PC-3 (cell line): ENCODE measurements around the gene ST6GALNAC3. TPM values are rescaled to one million over a fixed set of nuclear protein-coding genes. Genes with fewer than 3 reads are reported as not detected.

Experiments
- ATAC-seq: fragments of 200-7000 bp; cut with Tn5 transposase; 2 replicates; pipeline ENCODE4 v1.9.1; 2020; ENCODE audit warnings: mild to moderate bottlenecking, moderate library complexity
- BruUV-seq: library from RNA; stranded (reverse); fragments of 400-500 nt; replicated peaks from 2 replicates; lab custom pipeline; 2021; lab: Mats Ljungman, UMichigan
- CTCF ChIA-PET: fragments of 300-600 bp; sonication (Branson Sonifier 250); formaldehyde crosslinking; loops from one replicate; lab custom pipeline; 2022; ENCODE audit warnings: antibody characterized with exemption; lab: Charles Lee
- POLR2A ChIA-PET: fragments of 300-600 bp; sonication (Branson Sonifier 250); formaldehyde crosslinking; loops from one replicate; lab custom pipeline; 2022; ENCODE audit warnings: antibody characterized with exemption; ENCODE audit not compliant: unreplicated experiment; lab: Charles Lee
- DNase-seq: peaks from one replicate; pipeline ENCODE4 v3.0.0-alpha.2; 2015
- H2AFZ ChIP-seq: fragments of 300-600 bp; sonication (generic); 2 replicates; pipeline ENCODE4 v1.6.0; 2016; ENCODE audit warnings: antibody characterized with exemption, low read length
- H3F3A ChIP-seq: fragments of 300-600 bp; sonication (generic); one replicate; pipeline ENCODE4 v1.6.0; 2017; ENCODE audit warnings: antibody characterized with exemption, low read length, control low read depth, mild to moderate bottlenecking; ENCODE audit not compliant: unreplicated experiment
- H3K27ac ChIP-seq: fragments of 300-600 bp; sonication (generic); 2 replicates; pipeline ENCODE4 v1.5.1; 2016; ENCODE audit warnings: mild to moderate bottlenecking, low read length
- H3K27me3 ChIP-seq: fragments of 300-600 bp; sonication (generic); 2 replicates; pipeline ENCODE4 v1.6.1; 2016; ENCODE audit warnings: low read length, mixed read lengths
- H3K36me3 ChIP-seq: fragments of 300-600 bp; sonication (generic); 2 replicates; pipeline ENCODE4 v1.6.1; 2016; ENCODE audit warnings: low read depth, mixed run types, low read length, mixed read lengths
- H3K4me1 ChIP-seq: fragments of 300-600 bp; sonication (generic); 2 replicates; pipeline ENCODE4 v1.5.1; 2016; ENCODE audit warnings: low read length; ENCODE audit not compliant: insufficient read depth
- H3K4me2 ChIP-seq: fragments of 300-600 bp; sonication (generic); 2 replicates; pipeline ENCODE4 v1.6.0; 2016; ENCODE audit warnings: low read length
- H3K4me3 ChIP-seq: fragments of 300-600 bp; sonication (generic); 2 replicates; pipeline ENCODE4 v1.5.1; 2016; ENCODE audit warnings: mild to moderate bottlenecking, low read length, mixed read lengths
- H3K79me2 ChIP-seq: fragments of 300-600 bp; sonication (generic); 2 replicates; pipeline ENCODE4 v1.6.1; 2017; ENCODE audit warnings: low read length, mixed read lengths
- H3K9ac ChIP-seq: fragments of 300-600 bp; sonication (generic); 2 replicates; pipeline ENCODE4 v1.6.0; 2016; ENCODE audit warnings: mild to moderate bottlenecking, low read length
- H3K9me2 ChIP-seq: fragments of 300-600 bp; sonication (generic); replicated peaks from 2 replicates; pipeline ENCODE4 v1.6.1; 2016; ENCODE audit warnings: mixed run types, low read length, mixed read lengths
- H3K9me3 ChIP-seq: fragments of 300-600 bp; sonication (generic); 2 replicates; pipeline ENCODE4 v1.6.1; 2016; ENCODE audit warnings: low read length, mixed read lengths
- H4K20me1 ChIP-seq: fragments of 300-600 bp; sonication (generic); 2 replicates; pipeline ENCODE4 v1.6.1; 2016; ENCODE audit warnings: low read length, mixed read lengths
- EZH2 ChIP-seq: fragments of 300-600 bp; sonication (generic); IDR thresholded peaks from one replicate; pipeline ENCODE4 v1.6.1; 2017; ENCODE audit warnings: antibody characterized with exemption, mild to moderate bottlenecking, low read length; ENCODE audit not compliant: unreplicated experiment
- EZH2phosphoT487 ChIP-seq: fragments of 300-600 bp; sonication (generic); IDR thresholded peaks from 2 replicates; pipeline ENCODE4 v1.6.1; 2018; ENCODE audit warnings: mild to moderate bottlenecking, antibody characterized with exemption, low read length, borderline replicate concordance
- intact Hi-C: fragments of 100-400 bp; cut with micrococcal nuclease; formaldehyde crosslinking; loops from 2 replicates; pipeline ENCODE4 v1.9.0; 2023
- total RNA-seq: library from RNA; depleted of rRNA; stranded (reverse); fragments of >200 nt; gene quantifications from 2 replicates; pipeline ENCODE4 v1.2.3, GENCODE V29; 2014
- TF ChIP-seq, protein P1 (sequence below): fragments of 300-600 bp; sonication (generic); conservative IDR thresholded peaks from 2 replicates; pipeline ENCODE4 v1.5.1; 2017; ENCODE audit warnings: antibody characterized with exemption, low read depth, mild to moderate bottlenecking, low read length

ST6GALNAC3 gene
- total RNA-seq, 1 experiment from 2014 or later = not detected

DNA sequence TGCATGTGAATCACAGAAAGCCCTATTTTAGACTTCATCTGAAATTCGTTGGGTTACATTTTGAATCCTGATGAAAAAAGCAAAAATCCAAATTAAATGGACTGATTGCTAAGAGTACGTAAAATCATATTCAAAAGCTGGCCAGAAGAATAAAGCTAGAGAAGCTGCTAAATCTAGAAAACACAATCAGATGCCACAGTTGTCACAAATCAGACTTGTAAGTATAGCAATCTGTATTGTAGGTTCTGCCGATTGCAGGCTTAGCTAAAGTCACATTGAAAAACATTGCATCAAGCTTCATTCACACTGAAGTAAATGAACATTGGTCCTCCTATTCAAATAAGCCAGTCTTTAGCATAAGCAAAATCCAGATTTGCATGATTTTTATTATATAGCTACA lies 557.6 kb downstream of the ST6GALNAC3 start:
- BruUV-seq = no TSS peak
- H3K36me3 ChIP-seq = no peaks in the 10 kb centered on the region
- ChIA-PET POLR2A (no interaction called here), CTCF (no interaction called here)
- no peaks in the 10 kb centered on the region for H3K4me1 ChIP-seq
- H2AFZ ChIP-seq = no peak overlapping the region
- H3K79me2 ChIP-seq = no peaks in the 10 kb centered on the region
- no peak overlapping the region for H3K4me3 ChIP-seq
- no peak overlapping the region for H3K9ac ChIP-seq
- H3F3A ChIP-seq = no peaks in the 10 kb centered on the region
- no peak overlapping the region for H3K27ac ChIP-seq
- ATAC-seq (no peak), DNase-seq (no peak)
- H3K9me2 ChIP-seq = no peaks in the 10 kb centered on the region
- H4K20me1 ChIP-seq = no peaks in the 10 kb centered on the region
- TF ChIP-seq EZH2 (no peak), EZH2phosphoT487 (no peak)
- TF ChIP-seq, protein P1, sequence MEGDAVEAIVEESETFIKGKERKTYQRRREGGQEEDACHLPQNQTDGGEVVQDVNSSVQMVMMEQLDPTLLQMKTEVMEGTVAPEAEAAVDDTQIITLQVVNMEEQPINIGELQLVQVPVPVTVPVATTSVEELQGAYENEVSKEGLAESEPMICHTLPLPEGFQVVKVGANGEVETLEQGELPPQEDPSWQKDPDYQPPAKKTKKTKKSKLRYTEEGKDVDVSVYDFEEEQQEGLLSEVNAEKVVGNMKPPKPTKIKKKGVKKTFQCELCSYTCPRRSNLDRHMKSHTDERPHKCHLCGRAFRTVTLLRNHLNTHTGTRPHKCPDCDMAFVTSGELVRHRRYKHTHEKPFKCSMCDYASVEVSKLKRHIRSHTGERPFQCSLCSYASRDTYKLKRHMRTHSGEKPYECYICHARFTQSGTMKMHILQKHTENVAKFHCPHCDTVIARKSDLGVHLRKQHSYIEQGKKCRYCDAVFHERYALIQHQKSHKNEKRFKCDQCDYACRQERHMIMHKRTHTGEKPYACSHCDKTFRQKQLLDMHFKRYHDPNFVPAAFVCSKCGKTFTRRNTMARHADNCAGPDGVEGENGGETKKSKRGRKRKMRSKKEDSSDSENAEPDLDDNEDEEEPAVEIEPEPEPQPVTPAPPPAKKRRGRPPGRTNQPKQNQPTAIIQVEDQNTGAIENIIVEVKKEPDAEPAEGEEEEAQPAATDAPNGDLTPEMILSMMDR = no peak
- intact Hi-C loops = no loop called here
- no peak overlapping the region for H3K4me2 ChIP-seq
- no peaks in the 10 kb centered on the region for H3K9me3 ChIP-seq
- peaks cover 18% of the 10 kb centered on the region for H3K27me3 ChIP-seq

DNA sequence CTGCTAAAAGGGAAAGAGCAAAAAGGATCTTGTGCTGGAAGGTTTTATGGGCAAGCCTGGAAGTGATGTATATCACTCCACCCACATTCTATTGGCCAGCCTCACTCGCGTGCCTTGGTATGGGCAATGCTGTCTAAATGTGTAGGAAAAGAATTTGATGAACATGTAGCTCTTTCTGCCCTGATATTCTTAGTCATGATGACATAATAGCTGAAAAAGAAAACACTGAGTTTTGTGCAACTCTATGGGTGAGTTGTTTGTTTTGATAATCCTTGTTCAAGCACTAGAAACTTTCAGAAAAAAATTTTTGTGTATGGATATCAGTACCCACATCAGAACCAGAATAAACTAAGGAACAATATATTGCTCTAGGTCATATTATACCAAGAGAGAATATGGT lies 561.2 kb downstream of the ST6GALNAC3 start:
- no peaks in the 10 kb centered on the region for H3K36me3 ChIP-seq
- H3K4me1 ChIP-seq = no peaks in the 10 kb centered on the region
- no peaks in the 10 kb centered on the region for H3F3A ChIP-seq
- intact Hi-C loops = no loop called here
- no peak overlapping the region for H3K4me2 ChIP-seq
- no peaks in the 10 kb centered on the region for H4K20me1 ChIP-seq
- ChIA-PET CTCF (no interaction called here), POLR2A (no interaction called here)
- ATAC-seq (no peak), DNase-seq (no peak)
- H3K4me3 ChIP-seq = no peak overlapping the region
- H3K79me2 ChIP-seq = no peaks in the 10 kb centered on the region
- no peaks in the 10 kb centered on the region for H3K9me3 ChIP-seq
- no peaks in the 10 kb centered on the region for H3K9me2 ChIP-seq
- no TSS peak for BruUV-seq
- no peak overlapping the region for H3K9ac ChIP-seq
- TF ChIP-seq EZH2phosphoT487 (no peak), EZH2 (no peak)
- TF ChIP-seq, protein P1 = no peak
- H3K27ac ChIP-seq = no peak overlapping the region
- no peak overlapping the region for H2AFZ ChIP-seq
- peaks cover 33% of the 10 kb centered on the region for H3K27me3 ChIP-seq

DNA sequence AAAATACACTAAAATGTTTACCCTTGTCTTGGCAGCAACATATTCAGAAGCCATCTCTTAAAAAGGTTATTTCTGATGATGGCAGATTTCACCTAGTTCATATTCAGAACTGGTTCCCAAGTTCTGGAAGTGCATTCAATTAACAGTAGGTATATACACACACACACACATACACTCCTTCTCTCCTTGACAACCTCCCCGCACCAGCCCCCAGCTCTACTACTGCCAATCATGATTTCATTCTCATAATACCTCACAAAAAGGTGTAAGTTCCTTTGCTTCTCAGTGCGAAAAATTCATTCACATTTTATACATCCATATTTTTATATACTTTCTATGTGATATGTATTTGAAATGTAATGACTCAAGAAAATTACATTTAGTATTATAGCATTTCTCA lies 564.6 kb downstream of the ST6GALNAC3 start:
- Histone ChIP-seq H4K20me1 (no peaks in the 10 kb centered on the region), H3K9me3 (no peaks in the 10 kb centered on the region), H3K4me3 (no peak overlapping the region), H3K79me2 (no peaks in the 10 kb centered on the region), H3K9me2 (no peaks in the 10 kb centered on the region), H3K4me1 (no peaks in the 10 kb centered on the region), H2AFZ (no peak overlapping the region), H3K27me3 (peaks cover 26% of the 10 kb centered on the region), H3K4me2 (no peak overlapping the region), H3K36me3 (no peaks in the 10 kb centered on the region), H3K27ac (no peak overlapping the region), H3F3A (no peaks in the 10 kb centered on the region), H3K9ac (no peak overlapping the region)
- TF ChIP-seq EZH2 (no peak), EZH2phosphoT487 (no peak)
- TF ChIP-seq, protein P1 = no peak
- ATAC-seq (no peak), DNase-seq (no peak)
- ChIA-PET CTCF (no interaction called here), POLR2A (no interaction called here)
- intact Hi-C loops = no loop called here
- BruUV-seq = no TSS peak
